ENCODE measurements around the gene NAPB.

The NAPB gene

DNA sequence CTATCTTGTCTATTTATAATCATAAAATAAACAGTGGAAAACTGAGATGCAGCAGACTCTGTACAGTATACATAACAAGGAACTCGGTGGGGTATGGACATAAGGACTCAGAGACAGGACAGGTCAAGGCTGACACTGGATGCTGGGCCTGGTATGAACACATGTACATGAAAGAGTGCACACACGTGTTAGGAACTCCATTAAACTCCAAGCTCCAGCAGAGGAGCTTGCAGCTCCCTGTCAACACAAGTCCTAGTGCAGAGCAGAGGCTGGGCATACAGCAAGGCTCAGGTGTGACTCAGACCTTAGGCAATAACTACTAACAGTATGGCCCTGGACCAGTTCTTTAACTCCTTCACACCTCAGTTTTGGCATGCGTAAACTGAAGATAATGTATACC is 17.1 kb downstream of the NAPB start:
- Histone ChIP-seq H3K79me2 (ENCODE audit: insufficient read depth, low read length) (peaks cover 51% of the 10 kb centered on the region), H3K27me3 (ENCODE audit: insufficient read depth, low read length) (no peaks in the 10 kb centered on the region), H3K4me1 (ENCODE audit: insufficient read depth, low read length, severe bottlenecking) (peaks cover 10% of the 10 kb centered on the region), H3K27ac (ENCODE audit: low read depth, low read length, poor library complexity, severe bottlenecking) (no peak overlapping the region), H2AFZ (ENCODE audit: low read length) (no peak overlapping the region), H3K4me2 (ENCODE audit: low read length) (no peak overlapping the region), H4K20me1 (ENCODE audit: insufficient read depth, low read length) (no peaks in the 10 kb centered on the region), H3K9me2 (ENCODE audit: low read depth, low read length) (no peaks in the 10 kb centered on the region), H3K4me3 (ENCODE audit: low read depth, low read length, poor library complexity, severe bottlenecking) (no peak overlapping the region), H3K9ac (ENCODE audit: low read length) (no peak overlapping the region), H3K9me3 (ENCODE audit: low read length) (no peaks in the 10 kb centered on the region), H3F3A (ENCODE audit: insufficient read depth, low read length) (no peaks in the 10 kb centered on the region), H3K36me3 (ENCODE audit: insufficient read depth, low read length) (peaks cover 27% of the 10 kb centered on the region)
- TF ChIP-seq EZH2 (IDR thresholded peaks at IDR 0.05; ENCODE audit: borderline replicate concordance, low read length), result no peak
- TF ChIP-seq, protein P1, sequence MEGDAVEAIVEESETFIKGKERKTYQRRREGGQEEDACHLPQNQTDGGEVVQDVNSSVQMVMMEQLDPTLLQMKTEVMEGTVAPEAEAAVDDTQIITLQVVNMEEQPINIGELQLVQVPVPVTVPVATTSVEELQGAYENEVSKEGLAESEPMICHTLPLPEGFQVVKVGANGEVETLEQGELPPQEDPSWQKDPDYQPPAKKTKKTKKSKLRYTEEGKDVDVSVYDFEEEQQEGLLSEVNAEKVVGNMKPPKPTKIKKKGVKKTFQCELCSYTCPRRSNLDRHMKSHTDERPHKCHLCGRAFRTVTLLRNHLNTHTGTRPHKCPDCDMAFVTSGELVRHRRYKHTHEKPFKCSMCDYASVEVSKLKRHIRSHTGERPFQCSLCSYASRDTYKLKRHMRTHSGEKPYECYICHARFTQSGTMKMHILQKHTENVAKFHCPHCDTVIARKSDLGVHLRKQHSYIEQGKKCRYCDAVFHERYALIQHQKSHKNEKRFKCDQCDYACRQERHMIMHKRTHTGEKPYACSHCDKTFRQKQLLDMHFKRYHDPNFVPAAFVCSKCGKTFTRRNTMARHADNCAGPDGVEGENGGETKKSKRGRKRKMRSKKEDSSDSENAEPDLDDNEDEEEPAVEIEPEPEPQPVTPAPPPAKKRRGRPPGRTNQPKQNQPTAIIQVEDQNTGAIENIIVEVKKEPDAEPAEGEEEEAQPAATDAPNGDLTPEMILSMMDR (IDR thresholded peaks at IDR 0.05; ENCODE audit: low read length), result no peak

DNA sequence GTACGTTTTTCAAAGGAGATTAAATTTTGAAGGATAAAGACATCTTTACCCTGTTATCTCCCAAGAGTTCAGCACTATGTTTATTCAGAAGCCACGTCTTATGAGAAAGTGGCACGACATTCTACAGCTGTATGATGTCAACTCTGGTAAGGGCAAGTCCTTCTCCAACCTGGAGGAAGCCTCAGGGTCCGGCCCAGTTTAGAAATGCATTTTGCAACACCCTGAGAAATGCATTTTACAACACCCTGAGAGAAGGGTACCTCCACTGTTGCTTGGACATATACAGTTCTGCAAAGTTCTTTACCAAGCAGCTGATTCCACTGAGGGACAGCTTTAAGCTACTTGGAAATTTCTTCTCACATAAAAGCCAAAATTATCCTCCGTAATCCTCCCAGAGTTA is 17.5 kb downstream of the NAPB start:
- no peak overlapping the region for H3K27ac ChIP-seq (ENCODE audit: low read depth, low read length, poor library complexity, severe bottlenecking)
- TF ChIP-seq, protein P1 (IDR thresholded peaks at IDR 0.05; ENCODE audit: low read length), result no peak
- no peak for TF ChIP-seq EZH2 (IDR thresholded peaks at IDR 0.05; ENCODE audit: borderline replicate concordance, low read length)
- H3F3A ChIP-seq (ENCODE audit: insufficient read depth, low read length), result no peaks in the 10 kb centered on the region
- peaks cover 23% of the 10 kb centered on the region for H3K36me3 ChIP-seq (ENCODE audit: insufficient read depth, low read length)
- H4K20me1 ChIP-seq (ENCODE audit: insufficient read depth, low read length), result no peaks in the 10 kb centered on the region
- H3K4me2 ChIP-seq (ENCODE audit: low read length), result no peak overlapping the region
- H3K9me3 ChIP-seq (ENCODE audit: low read length), result no peaks in the 10 kb centered on the region
- H3K4me1 ChIP-seq (ENCODE audit: insufficient read depth, low read length, severe bottlenecking), result peaks cover 6% of the 10 kb centered on the region
- H3K27me3 ChIP-seq (ENCODE audit: insufficient read depth, low read length), result no peaks in the 10 kb centered on the region
- H3K4me3 ChIP-seq (ENCODE audit: low read depth, low read length, poor library complexity, severe bottlenecking), result no peak overlapping the region
- H3K9ac ChIP-seq (ENCODE audit: low read length), result no peak overlapping the region
- no peak overlapping the region for H2AFZ ChIP-seq (ENCODE audit: low read length)
- H3K9me2 ChIP-seq (ENCODE audit: low read depth, low read length), result no peaks in the 10 kb centered on the region
- H3K79me2 ChIP-seq (ENCODE audit: insufficient read depth, low read length), result peaks cover 47% of the 10 kb centered on the region

DNA sequence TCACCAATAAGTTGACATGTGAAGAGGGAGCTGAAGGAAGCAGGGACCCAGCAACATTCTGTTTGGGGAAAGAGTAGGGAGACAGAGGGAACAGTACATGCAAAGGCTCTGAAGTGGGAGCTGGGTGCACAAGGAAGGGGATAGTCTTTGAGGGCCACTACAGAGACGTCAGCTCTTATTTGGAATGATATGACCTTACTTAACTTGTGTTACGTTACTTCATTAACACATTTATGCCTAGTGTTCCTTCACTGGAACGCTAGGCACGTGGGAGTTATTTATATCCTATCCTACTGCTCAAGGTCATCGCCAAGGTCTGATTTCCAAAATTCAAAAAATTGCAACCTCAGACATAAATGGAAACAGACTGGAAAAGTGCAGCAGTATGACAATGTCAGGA is 20.2 kb downstream of the NAPB start:
- H3K27ac ChIP-seq (ENCODE audit: low read depth, low read length, poor library complexity, severe bottlenecking), result no peak overlapping the region
- TF ChIP-seq EZH2 (IDR thresholded peaks at IDR 0.05; ENCODE audit: borderline replicate concordance, low read length), result no peak
- TF ChIP-seq, protein P1 (IDR thresholded peaks at IDR 0.05; ENCODE audit: low read length), result no peak
- H3K4me1 ChIP-seq (ENCODE audit: insufficient read depth, low read length, severe bottlenecking), result no peaks in the 10 kb centered on the region
- H3K4me3 ChIP-seq (ENCODE audit: low read depth, low read length, poor library complexity, severe bottlenecking), result no peak overlapping the region
- no peaks in the 10 kb centered on the region for H3K9me3 ChIP-seq (ENCODE audit: low read length)
- no peaks in the 10 kb centered on the region for H3K27me3 ChIP-seq (ENCODE audit: insufficient read depth, low read length)
- H3K4me2 ChIP-seq (ENCODE audit: low read length), result no peak overlapping the region
- peaks cover 21% of the 10 kb centered on the region for H3K79me2 ChIP-seq (ENCODE audit: insufficient read depth, low read length)
- peaks cover 34% of the 10 kb centered on the region for H3K36me3 ChIP-seq (ENCODE audit: insufficient read depth, low read length)
- no peaks in the 10 kb centered on the region for H3F3A ChIP-seq (ENCODE audit: insufficient read depth, low read length)
- H3K9ac ChIP-seq (ENCODE audit: low read length), result no peak overlapping the region
- H2AFZ ChIP-seq (ENCODE audit: low read length), result no peak overlapping the region
- no peaks in the 10 kb centered on the region for H3K9me2 ChIP-seq (ENCODE audit: low read depth, low read length)
- no peaks in the 10 kb centered on the region for H4K20me1 ChIP-seq (ENCODE audit: insufficient read depth, low read length)
